HG02970 (cell line): ENCODE data around the gene WNT6.

Source experiments
- ATAC-seq: cut with Tn5 transposase; IDR thresholded peaks from one replicate; pipeline ENCODE4 v1.9.1; 2021; ENCODE audit warnings: mild to moderate bottlenecking, moderate library complexity, moderate number of reproducible peaks; ENCODE audit not compliant: unreplicated experiment, low FRiP score

The WNT6 gene

GRCh38 chr2:218859556-218859987, at the start of gene WNT6:
WNT6 (plus strand) TSS chr2:218859805; CDS start chr2:218860038, 233 bp downstream.
- no peak for ATAC-seq

- ATAC-seq: no peak
These were observed 49.3 kb upstream of the WNT6 start for GRCh38 chr2:218810256-218810655.

- no peak for ATAC-seq
These were observed 48.2 kb upstream of the WNT6 start for GRCh38 chr2:218811382-218811781.

- ATAC-seq: no peak
These were observed 47.3 kb upstream of the WNT6 start for GRCh38 chr2:218812096-218812815.

GRCh38 chr2:218812861-218813260, 46.7 kb upstream of the WNT6 start:
- ATAC-seq: no peak

- ATAC-seq: no peak
These were observed 45.7 kb upstream of the WNT6 start for GRCh38 chr2:218813771-218814460.

- ATAC-seq: no peak
These were observed 44.9 kb upstream of the WNT6 start for GRCh38 chr2:218814540-218815243.

GRCh38 chr2:218815244-218815637, 44.4 kb upstream of the WNT6 start:
- no peak for ATAC-seq

- no peak for ATAC-seq
These were observed 44.0 kb upstream of the WNT6 start for GRCh38 chr2:218815649-218816048.

GRCh38 chr2:218816561-218817011, 43.0 kb upstream of the WNT6 start:
- no peak for ATAC-seq

GRCh38 chr2:218819093-218819492, 40.5 kb upstream of the WNT6 start:
- no peak for ATAC-seq

GRCh38 chr2:218820746-218821369, 38.7 kb upstream of the WNT6 start:
- ATAC-seq: no peak

- no peak for ATAC-seq
These were observed 37.9 kb upstream of the WNT6 start for GRCh38 chr2:218821605-218822211.

GRCh38 chr2:218822622-218823021, 37.0 kb upstream of the WNT6 start:
- no peak for ATAC-seq

- ATAC-seq: no peak
These were observed 36.3 kb upstream of the WNT6 start for GRCh38 chr2:218823196-218823855.

- ATAC-seq: no peak
These were observed 35.6 kb upstream of the WNT6 start for GRCh38 chr2:218824004-218824403.

- no peak for ATAC-seq
These were observed 32.8 kb upstream of the WNT6 start for GRCh38 chr2:218826791-218827190.

- no peak for ATAC-seq
These were observed 31.7 kb upstream of the WNT6 start for GRCh38 chr2:218827701-218828476.

- ATAC-seq: no peak
These were observed 31.2 kb upstream of the WNT6 start for GRCh38 chr2:218828477-218828778.
